Right hindlimb (tissue), 1 donor: ENCODE measurements around the gene USPL1.
"Not testable (repeated sequence)": the region's sequence is repeated elsewhere in the genome, so short reads cannot be mapped to it uniquely, and the experiment has no call there.

ENCODE experiments used
- DNase-seq: peaks from one replicate; pipeline ENCODE4 v3.0.0-alpha.2; 2018

Gene USPL1

GRCh38 chr13:30617315-30618185, at the start of gene USPL1:
TSS of gene USPL1 (plus strand) at chr13:30617920. CDS start at chr13:30621141, 3,221 bp downstream.
- peak; percentile 99 for DNase-seq

DNA sequence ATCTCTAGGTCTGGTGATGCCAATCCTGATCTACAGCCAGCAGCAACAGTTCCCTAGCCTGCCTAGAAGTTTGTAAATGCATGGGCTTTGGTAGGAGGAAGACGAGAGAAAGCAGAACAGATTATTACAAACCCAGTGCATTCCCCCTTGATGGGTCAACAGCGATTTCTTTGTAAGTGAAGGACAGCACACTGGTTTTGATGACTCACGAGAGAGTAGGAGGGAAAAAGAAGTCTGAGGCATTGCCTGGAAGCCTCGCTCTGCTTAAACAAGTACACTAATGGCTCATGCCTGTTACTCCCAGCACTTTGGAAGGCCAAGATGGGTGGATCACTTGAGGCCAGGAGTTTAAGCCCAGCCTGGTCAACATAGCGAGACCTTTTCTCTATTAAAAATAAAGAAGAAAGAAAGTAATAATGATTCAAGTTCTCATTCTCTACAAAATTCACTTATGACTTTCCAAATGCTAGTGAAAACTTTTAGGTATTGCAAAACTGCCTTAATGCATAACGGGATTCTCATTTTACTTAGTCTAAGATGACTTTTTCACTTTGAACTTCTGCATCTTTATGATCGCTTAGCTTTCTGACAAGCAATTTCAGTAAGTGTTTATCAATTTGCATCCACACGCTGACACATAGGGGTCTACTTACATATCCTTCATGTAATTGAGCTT, 47.7 kb upstream of the USPL1 start:
- peak; percentile 22 for DNase-seq

DNA sequence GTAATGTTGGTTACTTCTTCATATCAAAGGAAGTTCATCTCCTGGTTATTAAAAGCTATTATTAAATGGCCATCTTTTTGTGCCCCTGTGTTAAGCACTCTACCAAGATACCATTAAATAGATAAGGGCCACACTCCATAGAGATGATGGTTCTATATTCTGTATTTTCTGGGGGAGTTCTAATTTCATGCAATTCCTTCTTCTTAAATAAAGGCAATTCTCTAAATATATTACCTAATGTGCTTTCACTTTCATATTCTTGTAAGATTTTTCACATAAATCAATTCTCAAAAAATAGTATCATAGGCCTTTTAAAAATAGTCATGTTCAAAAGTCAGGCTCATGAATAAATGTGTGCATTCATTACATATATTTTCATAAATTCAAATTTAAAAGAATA, 47.0 kb upstream of the USPL1 start:
- no peak for DNase-seq

GRCh38 chr13:30572859-30573275, 44.9 kb upstream of the USPL1 start:
- DNase-seq: peak; percentile 25

GRCh38 chr13:30576528-30576927, 41.2 kb upstream of the USPL1 start:
- no peak for DNase-seq

- DNase-seq: no peak
These were observed 40.3 kb upstream of the USPL1 start for GRCh38 chr13:30577401-30577852.

DNA sequence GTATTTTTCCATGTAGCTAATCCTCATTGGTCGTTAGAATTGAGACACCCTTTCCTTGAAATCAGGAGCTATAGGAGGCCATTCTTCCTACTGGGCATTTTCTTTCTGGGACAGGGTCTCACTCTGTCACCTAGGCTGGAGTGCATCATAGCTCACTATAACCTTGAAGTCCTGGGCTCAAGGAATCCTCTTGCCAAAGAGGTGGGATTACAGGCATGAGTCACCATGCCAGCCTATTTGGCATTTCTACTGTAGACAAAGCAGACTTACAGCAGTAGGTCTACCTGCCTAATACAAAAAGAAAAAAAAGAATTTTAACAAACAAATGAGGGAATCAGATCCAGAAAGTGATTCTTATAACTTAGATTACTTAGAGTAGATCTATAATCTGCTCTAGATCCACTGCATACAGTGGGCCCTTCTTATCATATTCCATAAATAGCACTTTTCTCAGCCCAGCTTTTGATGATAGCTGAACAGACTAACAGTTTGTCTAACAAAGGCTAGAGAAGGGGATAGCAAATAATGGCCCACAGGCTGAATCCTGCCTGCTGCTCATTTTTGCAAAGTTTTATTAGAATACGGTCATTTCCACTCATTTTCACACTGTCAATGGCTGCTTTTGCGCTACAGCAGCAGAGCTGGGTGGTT, 36.7 kb upstream of the USPL1 start:
- no peak for DNase-seq

DNA sequence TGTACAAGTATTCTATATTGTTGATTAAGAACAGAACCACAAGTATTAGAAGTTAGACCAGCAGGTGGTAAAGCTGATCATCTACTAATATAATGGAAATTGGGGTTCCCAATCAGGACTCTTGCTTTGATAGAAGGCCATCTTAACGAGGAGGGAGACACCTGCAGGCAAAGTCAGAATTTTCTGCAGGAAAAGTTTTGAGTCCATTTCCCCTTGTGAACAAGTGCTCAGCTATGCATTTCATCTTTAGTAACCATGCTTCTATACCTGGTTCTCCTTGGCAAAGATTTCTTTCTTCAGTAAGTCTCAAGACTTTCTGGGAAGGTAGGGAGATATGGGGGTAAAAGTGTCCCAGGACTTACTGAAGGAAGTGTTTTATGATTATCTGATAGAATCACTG, 36.1 kb upstream of the USPL1 start:
- no peak for DNase-seq

DNA sequence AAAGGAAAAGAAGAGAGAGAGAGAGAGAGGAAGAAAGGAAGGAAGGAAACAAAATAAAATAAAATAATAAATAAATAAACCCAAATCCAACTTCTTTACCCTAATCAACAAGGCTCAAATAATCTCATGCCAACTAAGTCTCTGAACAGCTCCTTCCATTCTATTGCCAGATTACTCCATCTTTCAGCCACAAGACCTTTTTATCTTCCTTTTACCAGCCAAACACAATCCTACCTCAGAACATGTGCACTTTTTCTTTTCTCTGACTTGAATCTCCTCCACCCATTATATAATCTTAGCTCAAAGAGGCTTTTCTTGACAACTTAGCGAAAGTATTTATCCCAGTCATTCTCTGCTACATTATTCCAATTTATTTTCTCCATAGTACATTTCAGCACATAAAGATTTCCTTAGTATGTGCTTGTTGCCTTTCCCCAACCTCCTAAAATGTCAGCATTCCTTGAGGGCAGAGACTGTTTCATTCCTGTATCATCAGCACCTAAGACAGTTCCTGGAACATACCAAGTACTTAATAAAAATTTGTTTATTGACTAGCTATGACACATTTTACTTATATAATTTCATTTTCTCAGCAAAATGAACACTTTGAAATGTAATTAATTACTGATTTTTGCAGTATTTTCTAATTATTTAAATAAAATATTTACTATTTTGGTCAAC, 33.5 kb upstream of the USPL1 start:
- DNase-seq: no peak

- DNase-seq: no peak
These were observed 31.9 kb upstream of the USPL1 start for GRCh38 chr13:30585748-30586262.

GRCh38 chr13:30587231-30587630, 30.5 kb upstream of the USPL1 start:
- no peak for DNase-seq

DNA sequence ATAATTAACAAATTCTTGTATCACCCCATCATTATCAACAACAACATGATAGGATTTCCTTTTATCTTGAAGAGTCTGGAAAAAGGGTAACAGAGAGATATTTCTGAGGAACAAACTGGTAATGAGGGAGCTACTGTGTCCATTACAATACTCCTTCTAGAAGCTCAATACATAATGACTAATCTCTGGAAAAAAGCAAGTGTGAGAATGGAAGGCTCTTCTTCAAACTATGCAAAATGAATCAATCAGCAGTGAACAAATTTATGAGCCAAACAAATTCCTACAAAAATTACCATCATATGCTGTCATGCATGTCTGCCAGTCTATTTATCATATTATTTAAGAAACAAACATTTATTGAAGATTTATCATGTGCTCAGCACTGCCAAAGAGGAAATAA, 30.0 kb upstream of the USPL1 start:
- DNase-seq: no peak

DNA sequence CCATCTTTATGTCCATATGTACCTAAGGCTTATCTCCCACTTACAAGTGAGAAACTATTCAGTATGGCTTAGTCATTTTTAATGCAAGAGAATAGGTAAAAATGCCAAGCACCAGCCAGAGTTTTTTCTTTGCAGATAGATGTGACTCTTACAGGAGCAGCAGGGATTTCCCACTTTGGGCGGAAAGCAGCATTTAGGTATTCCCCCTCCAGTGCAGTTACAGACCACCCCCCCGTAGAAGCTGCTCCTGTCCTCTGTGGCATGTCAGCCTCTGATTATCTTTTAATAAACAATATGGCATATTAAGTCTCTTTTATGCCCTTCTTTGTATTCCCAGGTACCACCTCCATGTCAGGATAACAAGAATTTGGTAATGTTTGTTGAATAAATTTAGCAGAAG, 24.7 kb upstream of the USPL1 start:
- no peak for DNase-seq

- DNase-seq: no peak
These were observed 17.2 kb upstream of the USPL1 start for GRCh38 chr13:30600496-30600895.

- no peak for DNase-seq
These were observed 15.9 kb upstream of the USPL1 start for GRCh38 chr13:30601836-30602235.

DNA sequence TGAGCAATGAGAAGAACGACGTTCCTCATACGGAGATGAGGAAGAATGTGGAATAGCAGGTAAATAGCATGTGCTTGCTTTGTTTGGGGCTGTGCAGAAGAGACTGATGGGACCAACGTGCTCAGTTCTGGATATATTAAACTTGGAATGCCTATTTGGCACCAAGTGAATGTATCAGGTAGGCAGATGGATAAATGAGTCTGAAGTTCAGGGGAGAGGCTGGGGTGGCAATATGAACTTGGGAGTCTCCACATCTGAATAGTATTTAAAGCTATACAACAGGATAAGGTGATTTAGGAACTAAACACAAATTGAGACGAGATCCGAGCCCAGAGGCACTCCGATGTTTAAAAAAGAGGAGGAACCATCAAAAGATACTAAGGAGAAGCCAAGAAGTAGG, 12.7 kb upstream of the USPL1 start:
- DNase-seq: no peak

- not testable (repeated sequence) for DNase-seq
These were observed 10.5 kb upstream of the USPL1 start for GRCh38 chr13:30607186-30607585.

DNA sequence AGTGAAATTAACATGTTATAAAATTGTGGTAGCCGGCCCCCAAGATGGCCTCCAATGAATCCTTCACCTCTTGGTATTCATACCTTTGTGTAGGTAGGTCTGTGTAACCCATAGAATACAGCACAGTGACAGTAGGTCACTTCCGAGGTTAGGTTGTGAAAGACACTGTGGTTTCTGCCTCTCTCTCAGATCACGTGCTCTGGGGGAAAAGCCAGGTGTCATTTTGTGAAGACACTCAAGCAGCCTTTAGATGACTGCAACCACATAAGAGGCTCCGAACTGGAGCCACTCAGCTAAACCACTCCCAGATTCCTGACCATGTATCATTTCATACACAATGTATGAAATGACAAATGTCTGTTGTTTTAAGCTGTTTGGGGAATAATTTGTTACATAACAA, 9.8 kb upstream of the USPL1 start:
- DNase-seq: no peak

GRCh38 chr13:30608364-30608763, 9.4 kb upstream of the USPL1 start:
- DNase-seq: peak; percentile 62

- DNase-seq: no peak
These were observed 7.4 kb upstream of the USPL1 start for GRCh38 chr13:30610311-30610710.

- DNase-seq: no peak
These were observed 2.2 kb upstream of the USPL1 start for GRCh38 chr13:30615481-30615865.

DNA sequence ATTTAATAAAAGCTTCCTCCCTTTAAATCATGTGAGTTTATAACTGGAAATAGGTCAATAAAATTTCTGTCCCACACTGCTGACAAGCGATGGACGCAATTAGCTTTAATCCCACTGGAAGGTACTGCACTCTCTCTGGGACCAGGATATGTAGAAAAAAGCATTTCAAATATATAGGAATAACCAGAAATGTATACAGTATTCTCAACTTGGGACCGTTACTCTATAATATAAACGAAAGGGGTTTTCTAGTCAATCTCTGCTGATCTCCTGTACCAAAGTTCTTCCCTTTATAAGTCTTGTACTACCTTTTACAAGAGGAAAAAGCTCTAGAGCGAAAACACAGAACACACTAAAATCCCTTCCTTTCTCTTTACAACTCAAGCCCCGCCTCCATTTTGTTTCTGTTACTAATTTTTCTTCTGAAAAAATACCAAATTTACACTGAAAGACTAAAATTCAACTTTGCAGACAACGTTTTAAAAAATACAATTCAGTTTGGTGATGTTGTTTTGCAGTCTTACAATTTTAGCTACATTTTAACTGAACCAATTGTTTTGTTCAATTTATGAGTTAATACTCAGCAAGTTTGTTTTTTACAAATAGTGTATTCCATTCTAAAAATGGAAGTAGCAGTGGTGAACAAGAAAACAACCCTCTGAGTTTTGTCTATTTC, 1.7 kb upstream of the USPL1 start:
- no peak for DNase-seq
